ENCODE measurements around the gene NOP14.

Gene NOP14

GRCh38 chr4:2933566-2934076, 29.6 kb downstream of the NOP14 start:
- H3K9me3 ChIP-seq (ENCODE audit: control insufficient read depth, insufficient read depth, low read depth, low read length), result no peaks in the 10 kb centered on the region
- peaks cover 6 to 71% of the 10 kb centered on the region in 2 experiments; a peak in 2 of 3 replicates for H3K36me3 ChIP-seq (ENCODE audit: control insufficient read depth in 2 of 2, insufficient read depth in 1 of 2, low read length in 2 of 2)
- ChIA-PET CTCF (no interaction called here), POLR2A (no interaction called here)
- no peaks in the 10 kb centered on the region; the same call in 1 of the 2 replicates for H3K4me1 ChIP-seq (ENCODE audit: control insufficient read depth, insufficient read depth, low read length)
- peak overlapping the region; percentile 92 for H3K4me3 ChIP-seq (ENCODE audit: low read depth, low read length)
- no peak for TF ChIP-seq ZNF140 (tag by site-specific recombination; IDR thresholded peaks at IDR 0.05)
- TF ChIP-seq ZSCAN18 (tag by site-specific recombination; IDR thresholded peaks at IDR 0.05), result no peak
- no peak for TF ChIP-seq KLF1 (tag by site-specific recombination; IDR thresholded peaks at IDR 0.05)
- TF ChIP-seq ZNF19 (tag by site-specific recombination; IDR thresholded peaks at IDR 0.05; ENCODE audit: low read depth), result no peak
- TF ChIP-seq ZNF692 (tag by site-specific recombination; IDR thresholded peaks at IDR 0.05), result no peak
- peak; percentile 22 for TF ChIP-seq ZBTB26 (tag by site-specific recombination; optimal IDR thresholded peaks at IDR 0.05)
- TF ChIP-seq PRDM4 (tag by site-specific recombination; IDR thresholded peaks at IDR 0.05), result no peak
- no peak for TF ChIP-seq ZBTB10 (tag by site-specific recombination; IDR thresholded peaks at IDR 0.05)
- no peak for TF ChIP-seq REST (tag by site-specific recombination; IDR thresholded peaks at IDR 0.05)
- TF ChIP-seq ZNF335 (tag by site-specific recombination; conservative IDR thresholded peaks at IDR 0.05), result no peak
- no peak for TF ChIP-seq ZNF785 (tag by site-specific recombination; IDR thresholded peaks at IDR 0.05)
- TF ChIP-seq GLIS2 (tag by site-specific recombination; IDR thresholded peaks at IDR 0.05), result peak; percentile 27; the same call in 1 of the 2 replicates
- no peak for TF ChIP-seq ZNF362 (tag by site-specific recombination; IDR thresholded peaks at IDR 0.05)
- TF ChIP-seq HIC1 (tag by site-specific recombination; IDR thresholded peaks at IDR 0.05), result peak; percentile 51; the same call in 1 of the 2 replicates
- TF ChIP-seq ZNF707 (tag by site-specific recombination; IDR thresholded peaks at IDR 0.05), result no peak
- no peak overlapping the region; the same call in 1 of the 2 replicates for H3K27ac ChIP-seq (ENCODE audit: extremely low read depth, low read depth, low read length)

All from HEK293 (cell line).